Stimulated activated CD8-positive, alpha-beta memory T cell treated with anti-CD3 and anti-CD28 coated beads, Interleukin-4, amount 100 ng/mL, for 1 hour (primary cell): ENCODE results near the gene KCNH8.

Source experiments
- DNase-seq, 2 donors: peaks; one replicate each; pipeline ENCODE4 v3.0.0-alpha.2; 2020; ENCODE audit warnings: low read depth in 2 of 2, low spot score in 1 of 2

Gene KCNH8

DNA sequence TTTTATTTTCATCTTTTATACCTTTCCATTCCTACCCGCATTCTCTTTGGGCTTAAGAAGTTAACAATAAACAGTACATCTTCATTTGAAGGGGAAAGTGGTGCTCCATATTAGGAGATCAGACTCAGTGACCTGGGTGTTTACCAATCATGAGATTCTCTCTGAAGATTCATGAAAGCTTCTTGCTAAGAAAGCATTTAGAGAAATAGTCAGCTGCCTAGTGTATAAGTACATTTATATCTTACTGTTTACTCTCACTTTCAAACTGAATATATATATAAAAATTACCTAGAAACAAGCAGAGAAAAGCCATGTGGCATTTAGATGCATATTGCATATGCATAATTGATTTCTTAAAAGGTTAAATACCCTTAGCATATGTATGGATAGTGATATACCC, 100.5 kb downstream of the KCNH8 start:
- no peak for DNase-seq

DNA sequence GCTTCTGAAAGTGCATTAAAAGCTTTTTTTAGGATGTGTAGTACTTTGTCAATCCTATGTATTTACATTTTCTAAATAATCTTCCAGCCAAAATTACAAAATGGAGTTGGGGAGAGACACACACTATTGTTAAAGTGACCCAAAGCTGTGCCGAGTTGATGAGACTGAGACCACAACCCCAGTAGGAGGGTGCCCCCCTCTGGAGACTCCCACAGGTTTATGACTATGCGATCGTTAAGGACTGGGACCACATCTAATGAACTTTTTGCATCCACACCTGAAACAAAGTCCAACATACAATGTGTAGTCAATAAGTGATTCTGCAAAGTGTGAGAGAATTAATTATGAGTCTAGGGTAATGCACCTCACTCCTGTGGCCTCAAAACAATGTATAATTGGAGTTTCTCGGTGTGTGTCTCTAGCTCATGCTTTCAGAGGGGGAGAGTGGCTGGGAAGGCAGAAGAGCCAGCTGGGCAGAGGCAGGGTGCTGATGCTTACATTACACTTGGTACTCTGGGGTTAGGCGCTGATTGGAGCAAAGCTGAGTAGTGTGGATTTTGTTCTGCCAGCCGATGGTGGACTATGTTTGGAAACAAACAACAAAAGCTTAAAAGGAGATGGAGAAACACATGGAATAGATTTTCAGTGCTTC, 102.8 kb downstream of the KCNH8 start:
- DNase-seq = no peak

DNA sequence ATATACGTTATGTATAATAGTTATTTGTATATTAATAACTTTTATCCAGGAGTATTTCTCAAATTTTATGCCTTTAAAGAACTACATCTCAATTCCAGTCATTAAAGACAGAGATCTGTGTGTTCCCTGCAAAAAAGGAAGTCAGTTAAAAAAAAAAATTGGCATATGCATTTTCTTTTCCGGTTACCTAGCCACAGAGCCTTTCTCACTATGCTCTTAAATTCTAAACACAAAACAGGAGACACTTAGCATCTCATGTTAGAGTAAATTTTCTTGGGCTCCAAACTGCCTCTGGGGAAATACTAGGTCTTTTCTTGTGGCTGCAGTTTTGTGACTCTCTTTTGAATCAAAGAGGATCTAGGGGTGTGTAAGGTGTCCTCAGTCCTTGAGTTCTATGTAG, 105.9 kb downstream of the KCNH8 start:
- no peak for DNase-seq

DNA sequence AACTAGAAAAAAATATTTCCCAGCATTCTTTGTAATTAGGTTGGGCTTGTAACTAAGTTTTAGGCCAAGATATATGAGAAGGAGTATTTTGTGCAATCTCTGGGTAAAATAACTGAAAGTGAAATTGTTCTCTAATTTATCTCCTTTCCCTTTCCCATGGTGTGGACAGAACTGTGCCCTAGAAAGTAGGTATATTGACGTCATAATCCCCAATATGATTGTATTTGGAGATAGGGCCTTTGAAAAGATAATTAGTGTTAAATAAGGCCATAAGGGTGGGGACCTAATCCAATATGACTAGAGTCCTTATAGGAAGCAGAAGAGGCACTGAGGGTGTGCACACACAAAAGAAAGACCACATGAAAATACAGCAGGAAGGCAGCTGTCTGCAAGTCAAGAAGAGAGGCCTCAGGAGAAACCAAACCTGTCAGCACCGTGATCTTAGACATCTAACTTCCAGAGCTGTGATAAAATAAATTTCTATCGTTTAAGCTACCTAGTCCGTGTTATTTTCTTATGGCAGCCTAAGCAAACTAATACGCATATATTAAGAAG, 106.6 kb downstream of the KCNH8 start:
- no peak for DNase-seq

DNA sequence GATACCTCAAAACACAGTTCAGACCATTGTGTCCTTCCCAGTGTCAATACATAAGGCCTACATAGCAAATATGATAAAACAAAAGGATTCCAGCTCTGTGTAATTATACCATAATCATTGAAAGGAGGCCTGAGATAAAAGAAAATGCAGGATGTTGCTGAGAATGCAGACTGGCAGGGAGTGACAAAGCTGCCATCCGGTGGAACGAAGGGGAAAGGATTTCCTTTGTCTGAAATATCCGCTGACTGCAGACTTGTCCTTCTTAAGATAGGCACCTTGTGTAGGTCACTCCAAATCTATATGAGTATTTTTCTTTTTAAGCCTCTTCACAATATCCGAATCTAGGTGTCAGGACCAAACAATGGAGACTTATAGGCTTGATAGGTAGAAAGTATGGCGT, 108.0 kb downstream of the KCNH8 start:
- DNase-seq = no peak

DNA sequence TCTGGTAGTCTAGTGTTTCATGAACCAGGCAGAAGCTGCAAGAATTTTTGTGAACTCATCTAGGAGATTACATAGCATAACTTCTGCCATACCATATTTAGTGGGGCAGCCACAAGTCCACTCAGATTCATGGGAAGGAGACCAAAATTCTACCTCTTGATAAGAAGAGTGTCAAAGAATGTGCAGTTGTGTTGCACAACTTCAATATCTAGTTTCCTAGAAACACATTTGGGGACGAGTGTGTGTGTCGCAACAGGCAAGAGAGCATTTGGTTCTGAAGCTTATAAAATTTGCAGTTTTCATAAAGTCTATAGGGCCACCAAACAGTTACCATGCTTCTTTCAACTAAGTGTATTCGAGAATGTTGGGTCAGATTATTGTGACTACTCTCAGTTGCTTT, 115.3 kb downstream of the KCNH8 start:
- no peak for DNase-seq

DNA sequence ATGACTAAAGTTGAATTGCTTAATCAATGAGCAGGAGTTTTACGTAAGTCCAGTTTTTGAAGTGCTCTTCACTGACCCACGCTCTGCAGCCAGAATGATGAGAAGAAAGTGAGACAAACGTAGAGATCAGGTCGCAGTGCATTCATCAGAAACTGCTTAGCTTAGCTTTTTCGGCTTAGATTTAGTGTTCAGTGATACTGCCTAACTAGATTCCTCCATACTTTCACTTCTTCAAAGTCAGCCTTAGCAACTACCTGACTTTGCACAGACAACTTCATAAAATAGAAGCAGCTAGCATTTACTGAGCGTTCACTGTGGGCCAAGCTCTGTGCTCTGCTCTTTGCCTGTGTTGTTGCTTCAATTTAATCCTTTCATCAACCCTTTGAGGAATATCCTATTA, 116.1 kb downstream of the KCNH8 start:
- no peak for DNase-seq

DNA sequence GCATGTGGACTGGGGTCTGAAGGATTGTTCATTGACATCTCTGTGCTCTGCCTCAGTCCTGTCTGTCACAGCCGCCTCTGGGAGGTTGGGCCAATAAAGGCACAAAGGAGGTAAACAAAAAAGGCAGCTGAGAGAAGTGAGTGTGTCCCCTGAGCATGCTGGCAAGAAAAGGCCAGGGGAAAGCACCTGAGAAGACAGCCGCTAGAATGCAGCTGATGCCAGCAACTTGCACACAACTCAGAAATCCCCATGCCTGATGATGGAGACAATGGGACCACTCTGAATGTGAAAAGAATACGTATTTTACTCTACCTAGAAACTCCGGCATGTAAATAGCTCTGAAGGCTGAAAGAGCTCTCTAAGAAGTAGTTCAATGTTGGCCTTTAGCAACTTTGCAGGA, 118.7 kb downstream of the KCNH8 start:
- DNase-seq = no peak

DNA sequence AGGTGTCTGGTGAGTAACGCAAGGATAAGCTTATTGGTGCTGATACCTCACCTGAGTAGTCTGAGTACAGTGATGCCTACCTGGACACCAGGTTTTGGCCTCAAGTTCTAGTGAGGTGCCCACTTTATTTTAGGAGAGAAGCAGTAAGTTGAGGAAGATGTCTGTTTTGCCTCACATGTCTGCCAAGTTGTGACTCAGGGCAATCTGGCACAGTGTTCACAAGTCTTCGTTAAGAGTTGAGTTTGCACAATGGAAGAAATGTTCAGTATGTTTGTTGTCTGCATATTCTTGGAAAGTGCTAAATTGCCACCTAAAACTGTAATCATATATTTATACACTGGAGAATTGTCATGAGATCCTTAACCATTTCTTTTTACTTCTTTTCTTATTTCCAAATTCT, 122.2 kb downstream of the KCNH8 start:
- no peak for DNase-seq

DNA sequence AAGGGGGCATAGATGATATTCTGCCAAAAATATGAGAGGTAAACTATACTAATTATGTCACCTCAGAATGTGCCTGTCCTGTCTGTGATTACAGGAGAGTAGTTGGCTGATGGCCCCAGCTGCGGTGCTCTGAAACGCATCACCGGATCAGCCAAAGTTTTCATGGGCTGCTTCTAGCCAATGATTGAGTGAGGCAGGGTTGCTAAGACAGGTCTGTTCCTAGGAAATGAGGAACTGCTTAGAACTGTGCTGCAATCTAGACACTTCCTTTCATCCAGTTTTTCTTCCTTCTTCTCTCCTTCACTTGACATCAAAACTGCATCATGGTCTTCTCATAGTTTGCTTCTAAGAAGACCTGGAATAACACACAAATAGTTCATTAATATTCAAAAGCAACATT, 124.0 kb downstream of the KCNH8 start:
- DNase-seq = no peak

DNA sequence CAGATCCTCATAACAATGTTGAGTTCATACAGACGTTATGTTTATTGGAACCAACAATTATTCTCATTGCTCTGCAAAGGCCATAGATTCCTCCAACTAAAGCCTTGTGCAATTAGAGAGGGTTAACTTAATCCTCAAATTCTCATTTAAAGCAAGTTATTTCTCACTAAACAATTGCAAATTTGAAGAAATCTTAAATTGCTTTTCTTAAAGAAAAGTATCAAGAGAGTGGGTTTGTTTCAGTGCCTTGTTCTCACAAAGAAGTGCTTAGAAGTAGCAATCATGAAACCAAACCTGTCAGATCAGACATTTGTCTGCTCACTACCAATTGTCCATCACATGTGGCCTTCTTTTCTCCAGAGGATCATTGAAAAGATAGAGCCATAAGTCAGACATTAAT, 124.8 kb downstream of the KCNH8 start:
- DNase-seq = no peak

DNA sequence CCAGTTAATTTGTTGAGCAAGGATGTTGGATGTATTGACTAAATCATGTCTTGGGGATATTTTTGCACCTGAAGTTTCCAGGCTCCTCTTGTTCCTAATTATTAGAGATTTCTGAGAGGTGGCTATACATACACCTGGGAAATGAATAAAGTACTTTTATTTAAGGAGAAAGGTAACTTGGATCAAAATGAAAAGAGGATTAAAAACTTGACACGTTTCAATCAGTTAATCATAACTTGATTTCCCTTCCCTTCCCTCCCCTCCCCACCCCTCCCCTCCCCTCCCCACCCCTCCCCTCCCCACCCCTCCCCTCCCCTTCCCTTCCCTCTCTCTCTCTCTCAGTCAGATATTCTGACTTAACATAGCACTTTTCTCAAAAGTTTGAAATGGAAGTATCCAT, 126.3 kb downstream of the KCNH8 start:
- DNase-seq = no peak

DNA sequence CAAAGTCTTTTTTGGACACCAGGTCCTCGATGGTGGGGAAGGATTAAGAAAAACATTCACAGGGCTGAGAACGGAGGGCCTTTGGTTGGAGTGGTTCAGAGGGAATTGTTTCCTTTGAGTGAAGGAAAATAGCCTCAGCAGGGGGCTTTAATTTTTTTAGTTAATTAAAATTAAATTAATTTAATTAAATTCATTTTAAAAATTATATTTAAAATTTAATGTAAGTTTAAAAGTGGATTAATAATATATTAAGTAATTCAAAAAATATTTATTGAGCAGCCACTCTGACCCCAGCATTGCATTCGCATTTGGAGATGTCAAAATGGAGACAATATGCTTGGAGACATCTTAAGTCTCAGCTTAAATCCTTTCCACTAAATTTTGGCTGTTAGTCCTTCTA, 136.7 kb downstream of the KCNH8 start:
- no peak for DNase-seq

DNA sequence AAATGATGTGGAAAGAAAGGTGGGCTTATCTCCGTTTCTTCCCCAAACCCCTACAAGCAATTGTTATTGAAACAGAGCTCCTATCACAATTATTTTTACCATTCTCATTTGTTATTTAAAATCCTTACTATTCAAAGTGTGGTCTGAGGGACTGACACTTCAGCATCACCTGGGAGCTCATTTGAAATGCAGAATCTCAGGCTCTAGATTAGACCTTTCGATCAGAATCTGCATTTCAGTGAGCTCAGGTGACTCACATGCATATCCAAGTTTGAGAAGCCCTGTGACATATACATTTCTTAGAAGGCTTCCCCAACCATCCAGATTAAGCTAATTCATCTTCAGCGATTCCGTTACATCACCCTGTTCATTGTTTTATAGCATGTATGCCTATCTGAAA, 145.0 kb downstream of the KCNH8 start:
- no peak for DNase-seq

DNA sequence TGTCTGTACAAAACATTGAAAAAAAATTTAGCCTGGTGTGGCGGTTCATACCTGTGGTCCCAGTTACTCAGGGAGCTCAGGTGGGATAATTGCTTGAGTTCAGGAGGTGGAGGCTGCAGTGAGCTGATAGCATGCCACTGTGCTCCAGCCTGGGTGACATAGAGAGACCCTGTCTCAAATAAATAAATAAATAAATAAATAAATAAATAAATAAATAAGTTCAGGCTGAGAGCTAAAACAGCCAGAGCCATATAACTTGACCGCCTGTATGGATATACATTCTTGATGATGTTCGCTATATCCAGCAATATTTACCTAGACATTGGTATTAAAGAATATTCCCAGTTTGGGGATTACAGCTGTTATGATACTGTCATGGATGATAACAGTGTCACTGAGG, 146.9 kb downstream of the KCNH8 start:
- no peak for DNase-seq

DNA sequence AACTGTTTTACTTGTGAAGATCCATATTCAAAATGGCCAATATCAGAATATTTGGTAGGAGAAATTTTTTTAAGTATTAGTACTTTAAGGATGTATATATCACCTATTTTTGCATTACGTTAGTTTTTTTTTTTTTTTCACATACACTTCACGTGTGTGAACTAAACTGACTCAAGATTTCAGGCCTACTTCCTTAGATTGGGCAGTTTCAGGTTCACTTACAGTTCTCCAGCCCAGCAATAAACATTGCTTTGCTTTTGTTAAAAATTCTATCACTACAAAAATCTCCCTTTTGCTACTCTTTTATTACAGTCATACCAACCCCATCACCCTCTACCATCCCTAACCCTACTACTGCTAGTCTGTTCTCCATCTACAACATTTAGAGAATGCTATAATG, 183.6 kb downstream of the KCNH8 start:
- no peak for DNase-seq

DNA sequence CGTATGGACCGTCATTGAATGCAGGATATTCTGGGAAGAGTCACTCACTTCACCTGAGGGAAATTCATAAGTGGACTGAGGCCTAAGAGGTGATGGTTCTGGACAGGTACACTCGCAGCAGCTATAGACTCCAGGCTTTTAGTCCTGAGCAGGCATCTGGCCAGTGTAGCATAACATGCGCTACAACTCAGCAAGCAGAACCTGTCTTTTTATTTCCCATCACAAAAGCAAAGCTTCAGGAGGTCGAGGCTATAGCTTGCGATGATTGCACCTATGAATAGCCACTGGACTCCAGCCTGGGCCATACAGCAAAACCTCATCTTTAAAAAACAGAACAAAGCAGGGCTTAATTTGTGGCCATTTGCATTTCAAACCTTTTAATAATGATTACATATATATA, 185.8 kb downstream of the KCNH8 start:
- no peak for DNase-seq

DNA sequence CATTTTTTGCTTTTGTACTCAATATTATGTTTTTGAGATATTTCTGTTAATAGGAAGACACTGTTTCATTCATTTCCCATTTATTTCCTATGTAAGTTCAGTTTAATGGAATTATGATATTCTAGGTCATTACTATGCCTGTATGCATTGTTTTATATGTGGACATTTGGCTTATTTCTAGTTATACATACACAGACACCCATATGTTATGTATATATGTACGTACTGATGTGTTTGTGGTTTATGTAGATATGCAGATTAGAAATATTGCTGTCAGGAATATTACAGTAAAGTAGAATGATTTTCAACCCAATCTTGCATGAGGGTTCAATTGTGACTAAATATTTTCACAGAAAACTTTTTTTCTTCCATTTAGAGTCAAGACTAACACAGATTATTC, 190.5 kb downstream of the KCNH8 start:
- no peak for DNase-seq

DNA sequence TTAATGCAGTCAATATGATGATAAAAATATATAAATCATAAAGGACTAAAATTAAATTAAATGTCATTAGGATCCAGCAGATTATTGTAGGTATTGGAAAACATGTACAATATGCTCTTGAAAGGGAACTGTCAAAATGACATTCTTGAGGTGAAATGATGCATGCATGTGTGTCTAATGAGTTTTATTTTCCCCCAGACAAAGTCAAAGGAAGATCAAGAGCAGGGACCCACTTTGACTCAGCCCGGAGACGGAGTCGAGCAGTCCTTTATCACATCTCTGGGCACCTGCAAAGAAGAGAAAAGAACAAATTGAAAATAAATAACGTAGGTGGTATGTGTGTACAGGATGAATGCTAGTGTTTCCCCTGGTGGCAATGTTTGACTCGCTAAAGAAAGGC, 194.1 kb downstream of the KCNH8 start:
- no peak for DNase-seq

DNA sequence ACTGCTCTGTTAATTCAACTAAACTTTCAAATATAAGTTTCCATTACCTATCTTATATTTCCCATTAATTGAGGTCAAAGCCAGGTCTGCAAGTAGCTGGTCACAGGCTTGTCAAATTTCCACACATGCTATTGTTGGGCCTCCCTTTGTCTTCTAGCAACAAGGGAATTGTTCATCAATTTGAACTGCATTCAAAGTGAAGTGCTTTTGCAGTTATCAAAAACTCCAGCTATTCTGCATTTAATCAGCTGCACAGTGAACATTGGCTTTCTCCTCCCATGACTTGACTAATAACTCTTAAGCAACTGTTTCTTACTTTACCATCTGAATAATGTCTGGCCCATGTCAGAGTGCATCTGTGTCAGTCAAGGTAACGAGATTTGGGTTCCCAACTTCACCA, 198.4 kb downstream of the KCNH8 start:
- DNase-seq = no peak

DNA sequence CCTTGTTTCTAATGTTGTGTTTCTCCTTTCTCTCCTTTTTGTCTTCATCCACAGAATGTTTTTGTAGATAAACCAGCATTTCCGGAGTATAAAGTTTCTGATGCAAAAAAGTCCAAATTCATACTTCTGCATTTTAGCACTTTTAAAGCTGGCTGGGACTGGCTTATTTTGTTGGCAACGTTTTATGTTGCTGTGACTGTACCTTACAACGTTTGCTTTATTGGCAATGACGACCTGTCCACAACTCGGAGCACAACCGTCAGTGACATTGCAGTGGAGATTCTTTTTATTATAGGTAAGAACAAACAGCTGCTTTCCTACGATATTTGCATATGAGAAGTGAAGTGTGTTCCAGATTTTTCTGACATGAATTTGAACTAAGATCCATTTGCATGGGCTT, 199.4 kb downstream of the KCNH8 start:
- no peak for DNase-seq

DNA sequence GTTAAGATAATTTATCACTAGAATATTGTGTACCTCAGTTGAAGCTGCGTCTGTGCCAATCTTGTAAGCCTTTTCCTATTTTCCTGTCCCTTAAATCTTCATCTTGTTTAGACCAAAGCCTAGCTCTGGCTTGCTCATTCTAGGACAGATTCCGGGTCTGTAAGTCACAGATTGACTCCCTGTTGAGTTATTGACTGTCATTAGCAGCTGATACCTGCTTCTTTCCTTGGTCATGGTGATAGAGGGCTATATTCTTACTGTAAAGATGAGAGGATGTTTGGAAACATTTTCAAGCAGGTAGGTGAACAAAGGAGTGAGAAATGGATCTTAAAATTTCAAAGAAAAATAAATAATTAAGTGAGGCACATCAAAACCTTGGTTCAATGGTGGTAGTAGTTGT, 200.2 kb downstream of the KCNH8 start:
- no peak for DNase-seq

DNA sequence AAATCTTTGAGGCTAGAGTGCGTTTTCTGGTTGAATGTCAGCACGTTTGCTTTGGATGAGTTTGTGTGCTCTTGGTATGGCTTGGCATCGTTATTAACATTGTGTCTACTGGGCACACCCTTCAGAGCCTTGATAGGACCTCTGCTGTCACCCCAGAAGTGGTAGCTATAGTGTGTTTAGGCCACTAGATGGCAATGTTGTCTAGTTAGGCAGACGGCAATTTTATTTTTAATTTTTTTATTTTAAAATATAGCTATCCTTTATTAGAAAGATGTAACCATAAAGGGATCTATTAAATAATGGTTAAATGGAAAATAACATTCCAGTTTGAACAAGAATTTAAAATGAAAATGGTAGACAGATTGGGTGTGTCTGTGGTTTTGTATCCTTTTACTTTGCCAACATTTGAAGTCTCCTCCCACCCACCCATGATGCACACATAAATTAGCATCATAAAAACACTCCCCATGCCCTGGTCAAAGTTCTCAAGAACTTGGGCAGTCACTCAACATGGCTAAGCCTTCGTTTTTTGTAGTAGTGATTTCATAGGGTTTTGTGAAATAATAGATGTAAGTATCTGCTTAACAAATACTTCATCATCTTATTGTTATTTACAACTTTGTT, 200.7 kb downstream of the KCNH8 start:
- DNase-seq = no peak
